HepG2 (cell line): Measurements from ENCODE around the gene PRPSAP1. TPM values are rescaled to one million over a fixed set of nuclear protein-coding genes. Genes with fewer than 3 reads are reported as not detected.

Experiments
- ATAD3A ChIP-seq: sonication (generic); formaldehyde crosslinking; IDR thresholded peaks from 2 replicates; pipeline ENCODE4 v1.4.0; 2020; ENCODE audit warnings: missing genetic modification reagents
- BCL6 ChIP-seq: IDR thresholded peaks from 2 replicates; pipeline ENCODE4 v1.6.1; 2016; ENCODE audit warnings: missing genetic modification reagents, missing compliant biosample characterization
- BORCS8-MEF2B ChIP-seq: sonication (generic); formaldehyde crosslinking; IDR thresholded peaks from 2 replicates; pipeline ENCODE4 v1.8.0; 2022; ENCODE audit warnings: mild to moderate bottlenecking, missing genetic modification reagents
- DPF2 ChIP-seq: sonication (generic); formaldehyde crosslinking; IDR thresholded peaks from 2 replicates; pipeline ENCODE4 v1.4.0; 2020; ENCODE audit warnings: mild to moderate bottlenecking, low read depth, missing genetic modification reagents, borderline replicate concordance
- DR1 ChIP-seq: sonication (generic); formaldehyde crosslinking; IDR thresholded peaks from 2 replicates; pipeline ENCODE4 v1.8.0; 2021; ENCODE audit warnings: mild to moderate bottlenecking, missing genetic modification reagents, inconsistent platforms
- FOSL1 ChIP-seq: sonication (generic); formaldehyde crosslinking; IDR thresholded peaks from 2 replicates; pipeline ENCODE4 v1.9.0; 2021; ENCODE audit warnings: missing genetic modification reagents, borderline replicate concordance
- FOXK1 ChIP-seq: sonication (generic); formaldehyde crosslinking; IDR thresholded peaks from 2 replicates; pipeline ENCODE4 v1.4.0; 2020; ENCODE audit warnings: low read depth, missing genetic modification reagents, borderline replicate concordance
- HDAC1 ChIP-seq: sonication (generic); formaldehyde crosslinking; IDR thresholded peaks from 2 replicates; pipeline ENCODE4 v1.5.1; 2020; ENCODE audit warnings: mild to moderate bottlenecking, missing genetic modification reagents
- HNRNPK ChIP-seq: fragments of 200-400 bp; formaldehyde crosslinking; IDR thresholded peaks from 2 replicates; pipeline ENCODE4 v1.6.1; 2018; ENCODE audit warnings: low read length, low read depth, moderate library complexity, mild to moderate bottlenecking; ENCODE audit not compliant: poor library complexity, severe bottlenecking
- HOXA5 ChIP-seq: sonication (generic); formaldehyde crosslinking; IDR thresholded peaks from 2 replicates; pipeline ENCODE4 v1.4.0; 2020; ENCODE audit warnings: missing genetic modification reagents
- HOXA9 ChIP-seq: sonication (generic); formaldehyde crosslinking; IDR thresholded peaks from 2 replicates; pipeline ENCODE4 v1.8.1; 2022; ENCODE audit warnings: missing genetic modification reagents, mild to moderate bottlenecking, moderate library complexity, borderline replicate concordance
- JARID2 ChIP-seq: sonication (generic); formaldehyde crosslinking; IDR thresholded peaks from 2 replicates; pipeline ENCODE4 v1.8.1; 2023; ENCODE audit warnings: missing genetic modification reagents, inconsistent platforms; ENCODE audit not compliant: insufficient replicate concordance
- MED13 ChIP-seq: sonication (generic); formaldehyde crosslinking; IDR thresholded peaks from 2 replicates; pipeline ENCODE4 v1.5.0; 2020; ENCODE audit warnings: missing genetic modification reagents
- MTF1 ChIP-seq: sonication (generic); formaldehyde crosslinking; IDR thresholded peaks from 2 replicates; pipeline ENCODE4 v1.5.0; 2020; ENCODE audit warnings: missing genetic modification reagents
- NFRKB ChIP-seq: fragments of 450-650 bp; IDR thresholded peaks from 2 replicates; pipeline ENCODE4 v1.6.1; 2017
- PHF8 ChIP-seq: sonication (generic); formaldehyde crosslinking; IDR thresholded peaks from 2 replicates; pipeline ENCODE4 v1.5.0; 2020; ENCODE audit warnings: missing genetic modification reagents
- POLR2AphosphoS5 ChIP-seq: IDR thresholded peaks from 2 replicates; pipeline ENCODE4 v1.6.1; 2012; ENCODE audit warnings: low read depth, low read length
- ZFYVE20 ChIP-seq: sonication (generic); formaldehyde crosslinking; IDR thresholded peaks from 2 replicates; pipeline ENCODE4 v1.8.0; 2023; ENCODE audit warnings: low read depth, mild to moderate bottlenecking, moderate library complexity, missing genetic modification reagents, borderline replicate concordance
- ZNF777 ChIP-seq: sonication (generic); formaldehyde crosslinking; IDR thresholded peaks from 2 replicates; pipeline ENCODE4 v1.4.0; 2020; ENCODE audit warnings: missing genetic modification reagents
- ZNF780A ChIP-seq: sonication (generic); formaldehyde crosslinking; IDR thresholded peaks from 2 replicates; pipeline ENCODE4 v1.8.0; 2022; ENCODE audit warnings: mild to moderate bottlenecking, missing genetic modification reagents, moderate library complexity
- polyA plus RNA-seq, 8 experiments: library from polyadenylated mRNA; depleted of rRNA in 3 of 8; stranded (reverse) in 7 of 8; unstranded in 1 of 8; fragments of >200 nt; fragmentation: Illumina TruSeq in 4 of 8; extraction: Trizol in 4 of 8; gene quantifications; 2 replicates each; pipeline versions ENCODE4 v1.2.1 to v1.2.3, GENCODE V29; 2011 to 2016; ENCODE audit warnings: low read depth in 4 of 8, missing spikeins in 1 of 8, mixed read lengths in 1 of 8; ENCODE audit not compliant: insufficient read depth in 1 of 8
- total RNA-seq, 5 experiments: library from RNA; depleted of rRNA; stranded (reverse); fragments of >200 nt; fragmentation: Illumina TruSeq; extraction: Trizol; gene quantifications; 2 replicates each; pipeline ENCODE4 v1.2.3, GENCODE V29; 2016; ENCODE audit warnings: low read depth in 1 of 5
- TF ChIP-seq, protein P1 (sequence below): sonication (generic); formaldehyde crosslinking; IDR thresholded peaks from 2 replicates; pipeline ENCODE4 v1.4.0; 2020; ENCODE audit warnings: missing genetic modification reagents
- TF ChIP-seq, protein P2 (sequence below): sonication (generic); formaldehyde crosslinking; IDR thresholded peaks from one replicate; pipeline ENCODE4 v1.5.1; 2020; ENCODE audit warnings: mild to moderate bottlenecking, missing genetic modification reagents; ENCODE audit errors: not compliant biosample characterization

The PRPSAP1 gene
- total and polyA plus RNA-seq, 2 of the 13 experiments (the other 11 are each of a cell fraction or from before 2014, with no cell fraction given) = 91.1 to 314 TPM

DNA sequence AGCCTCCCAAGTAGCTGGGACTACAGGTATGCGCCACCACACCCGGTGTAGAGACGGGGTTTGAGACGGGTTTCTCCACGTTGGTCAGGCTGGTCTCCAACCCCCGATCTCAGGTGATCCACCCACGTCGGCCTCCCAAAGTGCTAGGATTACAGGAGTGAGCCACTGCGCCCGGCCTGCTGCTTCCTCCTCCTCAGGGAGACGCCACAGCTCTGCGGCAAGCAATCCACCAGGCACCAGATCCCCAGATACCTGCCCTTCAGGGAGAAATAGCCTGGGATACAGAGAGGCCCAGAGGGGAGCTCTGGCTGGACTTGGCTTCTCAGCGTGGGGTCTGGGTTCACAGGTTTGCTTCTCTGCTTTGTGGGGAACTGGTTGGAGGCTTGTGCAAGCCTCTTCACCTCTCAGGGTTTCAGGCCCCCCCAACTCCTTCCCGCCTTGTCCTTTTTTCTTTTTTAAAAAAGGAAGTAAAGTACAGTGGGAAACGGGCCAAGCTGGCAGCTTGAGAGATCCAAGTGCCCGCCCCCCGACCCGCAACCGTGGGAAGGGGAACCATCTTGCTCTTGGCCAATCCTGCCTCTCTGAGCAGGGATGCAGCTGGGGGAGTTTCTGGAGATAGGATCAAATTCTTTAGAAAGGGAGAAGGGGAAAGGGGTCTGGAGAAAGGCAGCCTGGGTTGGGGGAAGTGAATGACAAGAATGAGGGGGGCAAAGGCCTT lies 28.1 kb upstream of the PRPSAP1 start (continued):
- TF ChIP-seq, protein P1, sequence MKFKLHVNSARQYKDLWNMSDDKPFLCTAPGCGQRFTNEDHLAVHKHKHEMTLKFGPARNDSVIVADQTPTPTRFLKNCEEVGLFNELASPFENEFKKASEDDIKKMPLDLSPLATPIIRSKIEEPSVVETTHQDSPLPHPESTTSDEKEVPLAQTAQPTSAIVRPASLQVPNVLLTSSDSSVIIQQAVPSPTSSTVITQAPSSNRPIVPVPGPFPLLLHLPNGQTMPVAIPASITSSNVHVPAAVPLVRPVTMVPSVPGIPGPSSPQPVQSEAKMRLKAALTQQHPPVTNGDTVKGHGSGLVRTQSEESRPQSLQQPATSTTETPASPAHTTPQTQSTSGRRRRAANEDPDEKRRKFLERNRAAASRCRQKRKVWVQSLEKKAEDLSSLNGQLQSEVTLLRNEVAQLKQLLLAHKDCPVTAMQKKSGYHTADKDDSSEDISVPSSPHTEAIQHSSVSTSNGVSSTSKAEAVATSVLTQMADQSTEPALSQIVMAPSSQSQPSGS (CRISPR knock-in tag) = no peak
- TF ChIP-seq NFRKB (no peak), BORCS8-MEF2B (CRISPR knock-in tag) (no peak), ATAD3A (CRISPR knock-in tag) (no peak), ZFYVE20 (CRISPR knock-in tag) (no peak; the same call in 1 of the 2 replicates), JARID2 (CRISPR knock-in tag) (no peak), DPF2 (CRISPR knock-in tag) (no peak), ZNF777 (CRISPR knock-in tag) (no peak), HOXA5 (CRISPR knock-in tag) (no peak; the same call in 1 of the 2 replicates), POLR2AphosphoS5 (peak; percentile 36), FOXK1 (no peak), HDAC1 (peak; percentile 21; the same call in 1 of the 2 replicates), FOSL1 (CRISPR knock-in tag) (no peak), MTF1 (CRISPR knock-in tag) (no peak), DR1 (CRISPR knock-in tag) (no peak), PHF8 (no peak), HOXA9 (CRISPR knock-in tag) (peak; percentile 57; the same call in 1 of the 2 replicates), MED13 (peak; percentile 40; the same call in 1 of the 2 replicates), BCL6 (no peak), HNRNPK (no peak), ZNF780A (CRISPR knock-in tag) (0 out of 2 replicates have a peak, but pooled peaks have one; percentile 20)
- TF ChIP-seq, protein P2, sequence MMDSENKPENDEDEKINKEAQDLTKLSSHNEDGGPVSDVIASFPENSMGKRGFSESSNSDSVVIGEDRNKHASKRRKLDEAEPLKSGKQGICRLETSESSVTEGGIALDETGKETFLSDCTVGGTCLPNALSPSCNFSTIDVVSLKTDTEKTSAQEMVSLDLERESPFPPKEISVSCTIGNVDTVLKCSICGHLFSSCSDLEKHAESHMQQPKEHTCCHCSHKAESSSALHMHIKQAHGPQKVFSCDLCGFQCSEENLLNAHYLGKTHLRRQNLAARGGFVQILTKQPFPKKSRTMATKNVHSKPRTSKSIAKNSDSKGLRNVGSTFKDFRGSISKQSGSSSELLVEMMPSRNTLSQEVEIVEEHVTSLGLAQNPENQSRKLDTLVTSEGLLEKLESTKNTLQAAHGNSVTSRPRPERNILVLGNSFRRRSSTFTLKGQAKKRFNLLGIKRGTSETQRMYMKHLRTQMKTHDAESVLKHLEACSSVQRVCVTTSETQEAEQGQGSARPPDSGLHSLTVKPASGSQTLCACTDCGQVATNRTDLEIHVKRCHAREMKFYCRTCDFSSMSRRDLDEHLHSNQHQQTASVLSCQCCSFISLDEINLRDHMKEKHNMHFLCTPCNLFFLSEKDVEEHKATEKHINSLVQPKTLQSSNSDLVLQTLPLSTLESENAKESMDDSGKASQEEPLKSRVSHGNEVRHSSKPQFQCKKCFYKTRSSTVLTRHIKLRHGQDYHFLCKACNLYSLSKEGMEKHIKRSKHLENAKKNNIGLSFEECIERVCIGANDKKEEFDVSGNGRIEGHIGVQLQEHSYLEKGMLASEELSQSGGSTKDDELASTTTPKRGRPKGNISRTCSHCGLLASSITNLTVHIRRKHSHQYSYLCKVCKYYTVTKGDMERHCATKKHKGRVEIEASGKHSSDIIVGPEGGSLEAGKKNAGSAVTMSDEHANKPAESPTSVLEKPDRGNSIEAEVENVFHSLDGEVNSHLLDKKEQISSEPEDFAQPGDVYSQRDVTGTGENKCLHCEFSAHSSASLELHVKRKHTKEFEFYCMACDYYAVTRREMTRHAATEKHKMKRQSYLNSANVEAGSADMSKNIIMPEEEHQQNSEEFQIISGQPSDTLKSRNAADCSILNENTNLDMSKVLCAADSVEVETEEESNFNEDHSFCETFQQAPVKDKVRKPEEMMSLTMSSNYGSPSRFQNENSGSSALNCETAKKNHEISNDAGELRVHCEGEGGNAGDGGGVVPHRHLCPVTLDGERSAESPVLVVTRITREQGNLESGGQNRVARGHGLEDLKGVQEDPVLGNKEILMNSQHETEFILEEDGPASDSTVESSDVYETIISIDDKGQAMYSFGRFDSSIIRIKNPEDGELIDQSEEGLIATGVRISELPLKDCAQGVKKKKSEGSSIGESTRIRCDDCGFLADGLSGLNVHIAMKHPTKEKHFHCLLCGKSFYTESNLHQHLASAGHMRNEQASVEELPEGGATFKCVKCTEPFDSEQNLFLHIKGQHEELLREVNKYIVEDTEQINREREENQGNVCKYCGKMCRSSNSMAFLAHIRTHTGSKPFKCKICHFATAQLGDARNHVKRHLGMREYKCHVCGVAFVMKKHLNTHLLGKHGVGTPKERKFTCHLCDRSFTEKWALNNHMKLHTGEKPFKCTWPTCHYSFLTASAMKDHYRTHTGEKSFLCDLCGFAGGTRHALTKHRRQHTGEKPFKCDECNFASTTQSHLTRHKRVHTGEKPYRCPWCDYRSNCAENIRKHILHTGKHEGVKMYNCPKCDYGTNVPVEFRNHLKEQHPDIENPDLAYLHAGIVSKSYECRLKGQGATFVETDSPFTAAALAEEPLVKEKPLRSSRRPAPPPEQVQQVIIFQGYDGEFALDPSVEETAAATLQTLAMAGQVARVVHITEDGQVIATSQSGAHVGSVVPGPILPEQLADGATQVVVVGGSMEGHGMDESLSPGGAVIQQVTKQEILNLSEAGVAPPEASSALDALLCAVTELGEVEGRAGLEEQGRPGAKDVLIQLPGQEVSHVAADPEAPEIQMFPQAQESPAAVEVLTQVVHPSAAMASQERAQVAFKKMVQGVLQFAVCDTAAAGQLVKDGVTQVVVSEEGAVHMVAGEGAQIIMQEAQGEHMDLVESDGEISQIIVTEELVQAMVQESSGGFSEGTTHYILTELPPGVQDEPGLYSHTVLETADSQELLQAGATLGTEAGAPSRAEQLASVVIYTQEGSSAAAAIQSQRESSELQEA (CRISPR knock-in tag) = no peak
